Activated CD4-positive, alpha-beta T cell treated with anti-CD3 and anti-CD28 coated beads, Interleukin-2, amount 50 U/mL, for 4 hours (primary cell): ENCODE measurements around the gene FUT1.
"Not testable (repeated sequence)": the region's sequence is repeated elsewhere in the genome, so short reads cannot be mapped to it uniquely, and the experiment has no call there.

Experiments
- DNase-seq, 2 experiments: peaks; one replicate each; pipeline ENCODE4 v3.0.0-alpha.2; 2020

The FUT1 gene

GRCh38 chr19:48768171-48768753 is 15.8 kb upstream of the FUT1 start:
- not testable (repeated sequence) for DNase-seq

DNA sequence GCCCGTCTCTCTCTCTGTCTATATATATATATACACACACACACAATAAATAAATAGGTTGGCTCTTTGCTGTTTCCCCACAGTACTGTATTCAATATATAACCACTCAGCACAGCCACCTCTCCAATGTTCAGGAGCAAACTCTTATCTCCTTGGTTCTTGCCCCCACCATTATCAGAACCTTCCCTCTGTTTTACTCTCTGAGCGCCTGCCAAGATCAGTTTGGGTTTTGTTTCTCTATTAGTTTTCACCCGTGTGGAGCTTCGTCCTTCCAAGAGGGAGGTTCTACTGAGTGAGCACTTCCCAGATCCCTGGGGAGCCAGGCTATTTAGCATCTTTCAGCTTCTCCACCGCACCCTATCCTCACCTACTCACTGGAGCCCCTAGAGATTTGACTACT is 13.4 kb upstream of the FUT1 start:
- DNase-seq, result not testable (repeated sequence)

GRCh38 chr19:48760504-48761205 is 8.2 kb upstream of the FUT1 start:
- no peak for DNase-seq

- no peak for DNase-seq
Observed at GRCh38 chr19:48757741-48758144, 5.3 kb upstream of the FUT1 start.

DNA sequence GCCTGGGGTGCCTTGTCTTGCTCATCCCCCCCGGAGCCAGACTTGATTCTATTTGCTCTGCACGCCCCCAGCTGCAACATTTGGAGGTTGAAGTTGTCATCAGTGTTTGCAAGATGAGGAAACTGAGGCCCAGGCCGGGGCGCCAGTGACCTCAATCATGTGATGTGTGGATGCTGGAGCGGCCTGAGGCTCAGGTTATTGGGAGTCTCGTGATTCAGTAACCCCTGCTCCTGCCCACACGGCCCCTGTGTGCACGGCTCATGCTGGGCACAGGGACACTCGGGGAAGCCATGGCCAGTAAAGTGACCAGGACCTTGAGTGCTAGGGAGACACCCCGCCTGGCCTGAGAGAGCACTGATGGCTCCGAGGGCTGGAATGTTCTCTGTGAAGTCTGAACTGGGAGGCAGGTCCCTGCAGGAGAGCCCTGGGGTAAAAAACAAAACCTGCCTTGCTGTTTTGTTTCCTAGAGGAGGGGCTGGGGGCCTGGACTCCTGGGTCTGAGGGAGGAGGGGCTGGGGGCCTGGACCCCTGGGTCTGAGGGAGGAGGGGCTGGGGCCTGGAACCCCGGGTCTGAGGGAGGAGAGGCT is 4.7 kb upstream of the FUT1 start:
- no peak for DNase-seq

GRCh38 chr19:48756686-48757085 is 4.2 kb upstream of the FUT1 start:
- DNase-seq, result no peak

DNA sequence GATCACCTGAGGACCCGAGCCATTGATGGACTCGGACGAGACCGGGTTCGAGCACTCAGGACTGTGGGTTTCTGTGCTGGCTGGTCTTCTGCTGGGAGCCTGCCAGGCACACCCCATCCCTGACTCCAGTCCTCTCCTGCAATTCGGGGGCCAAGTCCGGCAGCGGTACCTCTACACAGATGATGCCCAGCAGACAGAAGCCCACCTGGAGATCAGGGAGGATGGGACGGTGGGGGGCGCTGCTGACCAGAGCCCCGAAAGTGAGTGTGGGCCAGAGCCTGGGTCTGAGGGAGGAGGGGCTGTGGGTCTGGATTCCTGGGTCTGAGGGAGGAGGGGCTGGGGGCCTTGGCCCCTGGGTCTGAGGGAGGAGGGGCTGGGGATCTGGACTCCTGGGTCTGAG is 3.8 kb upstream of the FUT1 start:
- no peak for DNase-seq

DNA sequence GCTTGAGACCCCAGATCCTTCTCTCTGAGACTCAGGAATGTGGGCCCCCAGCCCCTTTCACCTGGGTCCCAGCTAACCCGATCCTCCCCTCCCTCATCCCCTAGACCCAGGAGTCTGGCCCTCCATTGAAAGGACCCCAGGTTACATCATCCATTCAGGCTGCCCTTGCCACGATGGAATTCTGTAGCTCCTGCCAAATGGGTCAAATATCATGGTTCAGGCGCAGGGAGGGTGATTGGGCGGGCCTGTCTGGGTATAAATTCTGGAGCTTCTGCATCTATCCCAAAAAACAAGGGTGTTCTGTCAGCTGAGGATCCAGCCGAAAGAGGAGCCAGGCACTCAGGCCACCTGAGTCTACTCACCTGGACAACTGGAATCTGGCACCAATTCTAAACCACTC is 3.3 kb upstream of the FUT1 start:
- no peak for DNase-seq

GRCh38 chr19:48755084-48755641 is 2.7 kb upstream of the FUT1 start, which contains the start of gene FGF21:
Gene FGF21 (plus strand): TSS chr19:48755524. CDS start chr19:48756237, 713 bp downstream.
- DNase-seq, result no peak

DNA sequence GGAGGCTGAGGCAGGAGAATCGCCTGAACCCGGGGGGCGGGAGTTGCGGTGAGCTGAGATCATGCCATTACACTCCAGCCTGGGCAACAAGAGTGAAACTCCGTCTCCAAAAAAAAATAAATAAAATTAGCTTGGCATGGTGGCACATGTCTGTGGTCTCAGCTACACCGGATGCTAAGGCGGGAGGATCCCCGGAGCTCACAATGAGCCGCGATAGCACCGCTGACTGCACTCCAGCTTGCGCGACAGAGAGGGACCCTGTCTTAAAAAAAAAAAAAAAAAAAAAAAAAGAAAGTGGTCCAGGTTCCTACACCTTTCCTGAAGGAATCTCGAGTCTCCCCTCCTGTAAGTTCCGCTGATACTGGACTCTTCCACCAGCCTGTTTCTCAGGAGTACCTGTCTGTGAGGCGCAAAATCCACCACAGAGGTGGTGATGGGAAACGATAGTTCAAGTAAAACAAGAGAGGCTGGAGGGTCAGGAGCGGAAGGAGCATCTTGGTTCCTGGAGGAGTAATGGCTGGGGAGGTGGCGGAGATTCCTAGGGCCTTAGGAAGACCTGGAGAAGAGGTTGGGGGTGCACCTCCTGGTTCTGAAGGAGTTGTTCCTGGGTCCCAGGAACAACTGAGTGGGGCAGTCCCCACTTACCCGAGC is 471 bp downstream of the FUT1 start:
- no peak for DNase-seq

DNA sequence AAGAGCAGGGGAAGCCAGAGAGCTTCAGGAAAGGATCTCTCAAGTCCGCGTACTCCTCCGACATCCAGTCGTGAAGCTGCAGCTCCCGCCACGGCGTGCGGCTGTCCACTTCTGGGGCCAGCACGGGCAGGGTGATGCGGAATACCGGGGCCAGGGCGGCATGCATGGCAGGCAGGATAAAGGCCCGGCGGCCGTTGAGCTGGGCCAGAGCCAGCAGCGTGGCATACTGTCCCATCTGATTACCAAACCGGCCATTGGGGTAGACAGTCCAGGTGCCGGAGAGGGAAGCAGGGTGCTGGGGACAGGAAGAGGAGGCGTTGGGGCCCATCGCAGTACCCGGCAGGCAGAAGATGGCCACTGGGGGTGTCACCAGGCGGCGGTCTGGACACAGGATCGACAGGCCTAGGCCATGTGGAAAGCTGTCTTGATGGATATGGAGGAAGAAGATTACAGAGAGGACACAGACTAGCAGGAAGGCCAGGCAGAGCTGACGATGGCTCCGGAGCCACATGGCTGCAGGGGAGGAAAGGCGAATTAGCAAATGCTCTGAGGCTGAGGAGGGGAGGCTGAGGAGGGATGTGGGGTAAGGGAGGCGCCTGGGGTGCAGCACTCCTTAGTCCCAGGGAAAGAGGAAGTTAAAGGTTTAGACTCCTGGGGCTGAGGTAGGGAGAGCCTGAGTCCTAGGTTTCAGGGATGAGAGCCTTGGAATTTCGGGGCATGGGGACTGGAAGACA is 1.5 kb downstream of the FUT1 start:
- no peak for DNase-seq

DNA sequence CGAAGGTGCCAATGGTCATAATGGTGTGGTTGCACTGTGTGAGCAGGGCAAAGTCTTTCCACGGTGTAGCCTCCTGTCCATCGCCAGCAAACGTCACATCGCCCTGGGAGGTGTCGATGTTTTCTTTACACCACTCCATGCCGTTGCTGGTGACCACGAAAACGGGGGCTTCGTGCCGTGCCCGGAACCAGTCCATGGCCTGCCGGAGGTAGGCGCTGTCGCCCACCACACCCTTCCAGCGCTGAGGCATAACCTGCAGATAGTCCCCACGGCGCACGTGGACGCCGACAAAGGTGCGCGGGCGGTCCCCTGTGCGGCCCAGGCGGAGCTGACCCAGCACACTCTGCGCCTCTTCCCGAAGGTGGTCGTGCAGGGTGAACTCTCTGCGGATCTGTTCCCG is 2.1 kb downstream of the FUT1 start:
- no peak for DNase-seq

GRCh38 chr19:48749571-48750198 is 2.8 kb downstream of the FUT1 start:
- no peak for DNase-seq

DNA sequence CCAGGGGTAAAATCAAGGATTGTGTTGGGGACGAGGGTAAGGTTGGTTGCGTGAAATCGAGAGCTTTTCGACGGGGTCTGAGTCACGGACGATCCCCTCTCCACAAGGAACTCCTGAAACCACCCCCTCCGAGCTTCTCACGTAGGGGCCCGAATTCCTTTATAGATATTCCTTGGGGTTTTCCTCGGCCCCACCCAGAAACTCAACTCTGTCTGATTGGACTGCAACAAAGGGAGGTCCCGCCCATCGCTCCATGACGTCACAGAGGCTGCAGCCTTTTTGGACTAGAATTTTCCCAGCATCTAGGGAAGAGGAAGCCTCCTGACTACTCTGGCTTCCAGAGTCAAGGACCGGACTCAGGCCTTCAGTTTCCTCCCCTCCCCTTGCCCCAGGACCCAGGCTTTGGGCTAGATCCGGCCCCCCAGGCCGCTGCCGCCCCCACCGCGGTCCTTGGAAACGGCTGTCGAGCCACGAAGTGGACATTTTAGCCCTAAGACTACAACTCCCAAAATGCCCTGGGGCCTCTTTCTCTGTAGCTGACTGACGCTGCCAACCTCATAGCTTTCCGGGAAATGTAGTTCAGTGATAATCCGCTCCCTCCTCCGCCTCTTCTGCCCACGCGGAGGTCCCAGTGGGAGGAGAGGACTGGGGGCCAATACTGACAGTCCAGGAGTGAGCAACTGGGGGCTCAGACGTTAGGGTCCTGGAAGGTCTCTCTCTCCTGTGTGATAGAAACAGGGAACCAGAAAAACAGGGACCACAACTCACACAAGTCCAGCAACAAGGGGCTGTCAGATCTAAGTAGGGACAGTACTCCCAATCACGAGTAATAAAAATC is 5.5 kb downstream of the FUT1 start, which contains the start of gene IZUMO1:
IZUMO1 (minus strand) TSS at position 172 of the 838 bp plus-strand sequence. CDS start 1,050 bp downstream, outside the sequence.
- DNase-seq, result peak in 1 of 2 experiments; percentile 29

- DNase-seq, result no peak
Observed at GRCh38 chr19:48746110-48746509, 6.3 kb downstream of the FUT1 start.

DNA sequence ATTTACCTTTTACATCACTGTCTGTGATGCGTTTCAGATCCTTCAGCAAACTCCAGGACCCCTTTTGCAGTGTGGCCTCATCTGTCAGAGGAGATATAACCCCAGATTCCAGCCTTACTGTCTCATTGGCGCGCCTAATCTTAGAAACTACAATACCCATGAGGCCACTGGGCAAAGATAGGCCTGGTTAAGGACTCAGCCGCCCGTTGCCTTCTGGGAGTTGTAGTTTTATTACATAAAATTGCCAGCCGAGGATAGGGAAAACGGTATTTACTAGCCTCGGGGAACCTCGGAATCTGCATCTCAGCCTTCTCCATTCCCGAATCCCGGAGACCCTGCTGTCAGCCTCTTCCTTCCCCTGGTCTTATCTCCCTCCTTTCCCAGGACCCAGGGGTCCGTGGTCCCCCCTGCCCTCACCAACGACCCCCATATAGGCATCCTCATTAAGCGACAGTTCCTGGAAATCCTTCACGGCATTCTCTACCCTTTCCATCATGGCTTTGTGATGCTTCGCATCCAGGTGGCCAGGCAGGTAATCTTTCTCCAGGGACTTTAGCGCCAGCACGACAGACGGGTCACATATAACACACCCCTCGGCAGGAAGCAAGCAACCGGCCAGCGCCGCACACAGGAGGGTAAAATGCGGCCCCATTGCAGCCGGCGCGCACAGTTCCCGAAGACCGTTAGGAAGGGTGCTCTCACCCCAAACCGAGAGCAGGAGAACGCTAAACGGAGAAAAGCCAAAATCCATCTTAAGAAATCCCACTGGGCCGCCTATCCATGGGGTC is 7.0 kb downstream of the FUT1 start:
- peak; percentile 37 to 43 for DNase-seq

DNA sequence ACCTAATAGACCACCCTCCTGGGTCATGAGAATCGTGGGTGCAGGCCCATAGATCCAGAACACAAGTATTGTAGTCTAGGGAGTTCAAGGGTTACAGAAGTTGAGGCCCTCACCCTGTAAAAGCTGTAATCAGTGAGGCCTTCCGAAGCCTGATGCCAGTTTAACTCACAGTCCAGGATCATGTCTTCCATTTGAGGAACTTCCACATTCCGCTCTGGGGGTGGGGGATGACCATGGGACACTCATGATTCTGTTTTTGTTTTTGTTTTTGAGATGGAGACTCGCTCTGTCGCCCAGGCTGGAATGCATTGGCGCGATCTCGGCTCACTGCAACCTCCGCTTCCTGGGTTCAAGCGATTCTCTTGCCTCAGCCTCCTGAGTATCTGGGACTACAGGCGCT is 10.3 kb downstream of the FUT1 start:
- no peak for DNase-seq

DNA sequence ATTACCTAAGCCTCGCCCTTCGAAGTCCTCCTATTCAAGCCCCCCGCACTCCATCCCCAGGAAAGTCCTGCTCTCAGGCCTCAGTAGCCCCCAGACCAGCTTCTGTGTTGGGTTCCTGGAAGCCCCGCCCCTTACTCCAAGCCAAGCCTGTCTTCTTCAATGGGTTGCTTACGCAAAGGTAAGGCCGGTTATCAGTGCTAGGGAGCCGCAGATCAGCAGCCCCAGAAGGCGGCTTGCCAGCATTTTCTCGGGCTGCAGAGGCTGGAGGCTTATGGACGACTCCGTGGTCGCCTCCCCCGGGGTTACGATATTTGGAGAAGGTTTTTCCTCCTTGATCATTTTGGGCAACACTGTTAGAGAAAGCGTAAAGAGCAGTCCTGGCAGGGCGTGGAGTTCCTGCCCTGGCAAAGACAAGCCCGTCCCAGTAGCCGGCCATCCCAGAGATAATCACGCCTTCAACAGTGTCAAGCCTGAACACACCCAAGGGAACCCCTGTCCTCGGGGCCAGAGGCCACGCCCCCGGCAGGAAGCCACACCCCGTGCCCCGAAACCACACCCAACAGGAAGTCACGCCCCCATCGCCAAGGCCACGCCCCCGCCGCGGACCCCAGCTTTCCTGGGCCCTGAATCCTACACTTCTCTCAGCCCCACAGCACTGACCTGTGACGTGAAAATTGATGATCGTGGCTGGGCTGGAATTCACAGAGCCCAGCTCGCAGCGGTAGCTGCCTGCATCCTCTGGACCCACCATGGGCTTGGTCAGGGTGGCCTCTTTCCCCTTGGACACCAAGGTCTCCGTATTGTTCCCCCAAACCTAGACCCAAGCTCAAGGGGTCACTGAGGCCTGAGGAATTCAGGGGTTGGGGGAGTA is 11.1 kb downstream of the FUT1 start:
- DNase-seq, result no peak
